Brain microvascular endothelial cell (primary cell): ENCODE data around the gene HELZ.
"Not testable (repeated sequence)": the region's sequence is repeated elsewhere in the genome, so short reads cannot be mapped to it uniquely, and the experiment has no call there.

ENCODE experiments used
- DNase-seq: peaks from one replicate; pipeline ENCODE4 v3.0.0-alpha.2; 2020
- H3K27ac ChIP-seq: fragments of 250-450 bp; sonication (Bioruptor Pico); 2 replicates; pipeline ENCODE4 v1.5.1; 2020; ENCODE audit warnings: mild to moderate bottlenecking, moderate library complexity
- H3K27me3 ChIP-seq: fragments of 250-450 bp; sonication (Bioruptor Pico); replicated peaks from 2 replicates; pipeline ENCODE4 v1.5.1; 2020; ENCODE audit warnings: mild to moderate bottlenecking
- H3K36me3 ChIP-seq: fragments of 250-450 bp; sonication (Bioruptor Pico); replicated peaks from 2 replicates; pipeline ENCODE4 v1.5.1; 2020; ENCODE audit warnings: mild to moderate bottlenecking
- H3K4me3 ChIP-seq: 2 replicates; pipeline ENCODE4 v1.5.1; 2011; ENCODE audit warnings: low read depth, mild to moderate bottlenecking, control low read depth, low read length, moderate library complexity
- CTCF ChIP-seq: IDR thresholded peaks from 2 replicates; pipeline ENCODE4 v1.5.1; 2011; ENCODE audit warnings: low read depth, mild to moderate bottlenecking, moderate library complexity, low read length, control low read depth, inconsistent platforms; ENCODE audit errors: missing control alignments
- in situ Hi-C: cut with HindIII; loops from 2 replicates; pipeline ENCODE4 v1.10.0; 2017; ENCODE audit warnings: low sequenced_read_pairs, low pct_ligation_motif_present

The HELZ gene

DNA sequence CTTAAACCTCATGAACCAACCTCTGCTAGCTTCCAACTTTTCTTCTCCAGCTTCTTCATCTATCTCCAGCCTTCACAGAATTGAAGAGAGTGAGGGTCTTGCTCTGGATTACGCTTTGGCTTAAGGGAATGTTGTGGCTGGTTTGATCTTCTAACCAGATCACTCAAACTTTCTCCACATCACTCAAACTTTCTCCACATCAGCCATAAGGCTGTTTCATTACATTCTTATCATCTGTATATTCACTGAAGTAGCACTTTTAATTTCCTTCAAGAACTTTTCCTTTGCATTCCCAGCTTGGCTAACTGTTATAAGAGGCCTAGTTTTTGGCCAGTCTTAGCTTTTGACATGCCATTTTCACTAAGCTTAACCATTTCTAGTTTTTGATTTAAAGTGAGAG, 148.4 kb downstream of the HELZ start:
- TF ChIP-seq CTCF, result no peak
- in situ Hi-C loops, result no loop called here
- no peak overlapping the region for H3K4me3 ChIP-seq
- no peaks in the 10 kb centered on the region for H3K36me3 ChIP-seq
- no peak for DNase-seq
- no peaks in the 10 kb centered on the region for H3K27me3 ChIP-seq
- no peak overlapping the region for H3K27ac ChIP-seq

DNA sequence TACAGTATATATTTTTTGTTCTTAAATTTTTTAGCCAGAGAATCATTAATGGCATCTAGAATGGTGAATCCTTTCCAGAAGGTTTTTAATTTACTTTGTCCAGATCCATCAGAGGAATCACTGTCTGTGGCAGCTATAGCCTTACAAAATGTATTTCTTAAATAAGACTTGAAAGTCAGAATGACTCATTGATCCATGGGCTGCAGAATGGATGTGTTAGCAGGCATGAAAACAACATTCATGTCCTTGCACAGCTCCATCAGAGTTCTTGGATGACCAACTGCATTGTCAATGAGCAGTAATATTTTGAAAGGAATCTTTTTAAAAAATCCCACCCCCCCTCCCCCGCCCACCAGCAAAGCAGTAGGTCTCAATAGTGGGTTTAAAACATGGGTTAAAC, 149.2 kb downstream of the HELZ start:
- peak; percentile 58 for DNase-seq
- Histone ChIP-seq H3K36me3 (no peaks in the 10 kb centered on the region), H3K27ac (peak overlapping the region; percentile 66), H3K27me3 (no peaks in the 10 kb centered on the region), H3K4me3 (no peak overlapping the region)
- no peak for TF ChIP-seq CTCF
- in situ Hi-C loops, result no loop called here

- peak overlapping the region; percentile 66 for H3K27ac ChIP-seq
- H3K27me3 ChIP-seq, H3K36me3 ChIP-seq, H3K4me3 ChIP-seq, in situ Hi-C loops: not testable (repeated sequence)
- DNase-seq, result peak; percentile 84
Measured at GRCh38 chr17:67095291-67095690, 149.7 kb downstream of the HELZ start.

- TF ChIP-seq CTCF, result no peak
Measured at GRCh38 chr17:67093348-67093747, 151.6 kb downstream of the HELZ start.

GRCh38 chr17:67092710-67093109, 152.3 kb downstream of the HELZ start:
- H3K36me3 ChIP-seq, H3K27ac ChIP-seq, DNase-seq, H3K4me3 ChIP-seq, H3K27me3 ChIP-seq, in situ Hi-C loops: not testable (repeated sequence)

More at GRCh38 chr17:67093348-67093747, 151.6 kb downstream of the HELZ start:
- Histone ChIP-seq H3K27ac (no peak overlapping the region), H3K36me3 (no peaks in the 10 kb centered on the region), H3K27me3 (no peaks in the 10 kb centered on the region), H3K4me3 (no peak overlapping the region)
- in situ Hi-C loops, result no loop called here
- no peak for DNase-seq

- H3K27ac ChIP-seq, result no peak overlapping the region
- no peaks in the 10 kb centered on the region for H3K27me3 ChIP-seq
- H3K36me3 ChIP-seq, result no peaks in the 10 kb centered on the region
- no peak overlapping the region for H3K4me3 ChIP-seq
- no peak for DNase-seq
- no peak for TF ChIP-seq CTCF
- in situ Hi-C loops, result no loop called here
Measured at GRCh38 chr17:67092291-67092690, 152.7 kb downstream of the HELZ start.

- no peak for DNase-seq
Measured at GRCh38 chr17:67090341-67090740, 154.7 kb downstream of the HELZ start.

More at GRCh38 chr17:67090341-67090740, 154.7 kb downstream of the HELZ start:
- Histone ChIP-seq H3K27me3 (no peaks in the 10 kb centered on the region), H3K36me3 (peaks cover 7% of the 10 kb centered on the region), H3K4me3 (no peak overlapping the region), H3K27ac (no peak overlapping the region)
- in situ Hi-C loops, result no loop called here
- TF ChIP-seq CTCF, result no peak
